Measurements from ENCODE around the gene TMSB15A.
"Not testable (repeated sequence)": the region's sequence is repeated elsewhere in the genome, so short reads cannot be mapped to it uniquely, and the experiment has no call there.

TMSB15A gene

GRCh38 chrX:102515975-102516941, at the start of gene TMSB15A:
Gene TMSB15A, minus strand, starts transcription at chrX:102516739.
- Mint-ChIP-seq H3K36me3 (no peaks in the 10 kb centered on the region), H3K27ac (no peak within 1 kb of the TSS), H3K27me3 (no peaks in the 10 kb centered on the region), H3K9me3 (no peaks in the 10 kb centered on the region), H3K4me3 (peak within 1 kb of the TSS; percentile 82), H3K4me1 (no peaks in the 10 kb centered on the region)
- ATAC-seq, result peak; percentile 65

GRCh38 chrX:102560423-102561068, 44.0 kb upstream of the TMSB15A start:
- ATAC-seq, result no peak
- Mint-ChIP-seq H3K27ac (no peak overlapping the region), H3K4me1 (no peaks in the 10 kb centered on the region), H3K9me3 (no peaks in the 10 kb centered on the region), H3K36me3 (no peaks in the 10 kb centered on the region), H3K27me3 (no peaks in the 10 kb centered on the region), H3K4me3 (no peak overlapping the region)

- Mint-ChIP-seq H3K27ac (no peak overlapping the region), H3K4me1 (no peaks in the 10 kb centered on the region), H3K9me3 (no peaks in the 10 kb centered on the region), H3K27me3 (no peaks in the 10 kb centered on the region), H3K36me3 (no peaks in the 10 kb centered on the region), H3K4me3 (no peak overlapping the region)
- no peak for ATAC-seq
Observed at GRCh38 chrX:102558607-102559006, 42.1 kb upstream of the TMSB15A start.

GRCh38 chrX:102548231-102548630, 31.7 kb upstream of the TMSB15A start:
- H3K36me3 Mint-ChIP-seq, result no peaks in the 10 kb centered on the region
- peaks cover 16% of the 10 kb centered on the region for H3K27me3 Mint-ChIP-seq
- no peaks in the 10 kb centered on the region for H3K9me3 Mint-ChIP-seq
- no peaks in the 10 kb centered on the region for H3K4me1 Mint-ChIP-seq
- no peak overlapping the region for H3K27ac Mint-ChIP-seq
- no peak for ATAC-seq
- H3K4me3 Mint-ChIP-seq, result no peak overlapping the region

GRCh38 chrX:102546828-102547493, 30.4 kb upstream of the TMSB15A start:
- no peaks in the 10 kb centered on the region for H3K36me3 Mint-ChIP-seq
- peak overlapping the region; percentile 60 for H3K4me3 Mint-ChIP-seq
- H3K4me1 Mint-ChIP-seq, result no peaks in the 10 kb centered on the region
- no peak for ATAC-seq
- H3K27me3 Mint-ChIP-seq, result peaks cover 16% of the 10 kb centered on the region
- H3K27ac Mint-ChIP-seq, result peak overlapping the region; percentile 13
- no peaks in the 10 kb centered on the region for H3K9me3 Mint-ChIP-seq

- ATAC-seq, H3K27ac Mint-ChIP-seq, H3K36me3 Mint-ChIP-seq, H3K9me3 Mint-ChIP-seq, H3K4me1 Mint-ChIP-seq: not testable (repeated sequence)
- Mint-ChIP-seq H3K4me3 (peak overlapping the region; percentile 18), H3K27me3 (peaks cover 16% of the 10 kb centered on the region)
Observed at GRCh38 chrX:102546175-102546574, 29.6 kb upstream of the TMSB15A start.

GRCh38 chrX:102535958-102536357, 19.4 kb upstream of the TMSB15A start:
- Mint-ChIP-seq H3K4me1 (no peaks in the 10 kb centered on the region), H3K27ac (no peak overlapping the region), H3K36me3 (no peaks in the 10 kb centered on the region), H3K27me3 (no peaks in the 10 kb centered on the region), H3K4me3 (no peak overlapping the region), H3K9me3 (peaks cover 5% of the 10 kb centered on the region)
- ATAC-seq, result no peak

GRCh38 chrX:102517326-102517725, 787 bp upstream of the TMSB15A start:
- no peaks in the 10 kb centered on the region for H3K36me3 Mint-ChIP-seq
- no peak overlapping the region for H3K4me3 Mint-ChIP-seq
- no peaks in the 10 kb centered on the region for H3K27me3 Mint-ChIP-seq
- H3K9me3 Mint-ChIP-seq, result no peaks in the 10 kb centered on the region
- no peak for ATAC-seq
- H3K27ac Mint-ChIP-seq, result no peak overlapping the region
- H3K4me1 Mint-ChIP-seq, result no peaks in the 10 kb centered on the region

- Mint-ChIP-seq H3K27me3 (no peaks in the 10 kb centered on the region), H3K4me3 (no peak overlapping the region), H3K4me1 (no peaks in the 10 kb centered on the region), H3K9me3 (no peaks in the 10 kb centered on the region), H3K27ac (no peak overlapping the region), H3K36me3 (no peaks in the 10 kb centered on the region)
- no peak for ATAC-seq
Observed at GRCh38 chrX:102514536-102514935, 2.0 kb downstream of the TMSB15A start.

GRCh38 chrX:102498732-102499131, 17.8 kb downstream of the TMSB15A start:
- H3K27ac Mint-ChIP-seq, result no peak overlapping the region

GRCh38 chrX:102491766-102492165, 24.8 kb downstream of the TMSB15A start:
- Mint-ChIP-seq H3K9me3 (no peaks in the 10 kb centered on the region), H3K4me3 (no peak overlapping the region), H3K27me3 (no peaks in the 10 kb centered on the region), H3K36me3 (no peaks in the 10 kb centered on the region), H3K27ac (no peak overlapping the region), H3K4me1 (no peaks in the 10 kb centered on the region)
- no peak for ATAC-seq

More at GRCh38 chrX:102498732-102499131, 17.8 kb downstream of the TMSB15A start:
- Mint-ChIP-seq H3K4me3 (no peak overlapping the region), H3K36me3 (no peaks in the 10 kb centered on the region), H3K9me3 (peaks cover 2% of the 10 kb centered on the region), H3K4me1 (no peaks in the 10 kb centered on the region), H3K27me3 (no peaks in the 10 kb centered on the region)
- no peak for ATAC-seq

- not testable (repeated sequence) for ATAC-seq, H3K27ac Mint-ChIP-seq, H3K4me3 Mint-ChIP-seq, H3K36me3 Mint-ChIP-seq, H3K9me3 Mint-ChIP-seq, H3K4me1 Mint-ChIP-seq, H3K27me3 Mint-ChIP-seq
Observed at GRCh38 chrX:102478765-102479164, 37.8 kb downstream of the TMSB15A start.

GRCh38 chrX:102471762-102472220, 44.7 kb downstream of the TMSB15A start, which contains the start of gene TCP11X2:
Gene TCP11X2, minus strand, starts transcription at chrX:102471812.
- not testable (repeated sequence) for H3K27ac Mint-ChIP-seq, ATAC-seq, H3K36me3 Mint-ChIP-seq, H3K27me3 Mint-ChIP-seq, H3K9me3 Mint-ChIP-seq, H3K4me1 Mint-ChIP-seq, H3K4me3 Mint-ChIP-seq

GRCh38 chrX:102470215-102470614, 46.3 kb downstream of the TMSB15A start:
- H3K27ac Mint-ChIP-seq, H3K36me3 Mint-ChIP-seq, H3K4me1 Mint-ChIP-seq, ATAC-seq, H3K9me3 Mint-ChIP-seq, H3K4me3 Mint-ChIP-seq, H3K27me3 Mint-ChIP-seq: not testable (repeated sequence)

Measured in stimulated activated memory B cell treated with anti-CD40 and anti-IgM and Interleukin-4, amounts not matched to agents 10 μg/mL and 1 μg/mL and 100 μg/mL, for 72 hours (primary cell).